SK-N-SH (cell line): ENCODE data around the gene P2RY12.

Source experiments
- CTCF ChIP-seq: fragments of 200-600 bp; sonication (generic); IDR thresholded peaks from 2 replicates; pipeline ENCODE4 v1.6.1; 2017; ENCODE audit warnings: antibody characterized with exemption, mild to moderate bottlenecking, moderate library complexity
- EZH2phosphoT487 ChIP-seq: fragments of 200-600 bp; sonication (generic); IDR thresholded peaks from 2 replicates; pipeline ENCODE4 v1.6.1; 2017; ENCODE audit warnings: low read depth, mixed run types, mild to moderate bottlenecking, antibody characterized with exemption, moderate library complexity, borderline replicate concordance
- FOSL2 ChIP-seq: IDR thresholded peaks from 2 replicates; pipeline ENCODE4 v1.4.0; 2012; ENCODE audit warnings: low read depth, mild to moderate bottlenecking, moderate library complexity, borderline replicate concordance
- MXI1 ChIP-seq: IDR thresholded peaks from 2 replicates; pipeline ENCODE4 v1.6.1; 2012; ENCODE audit warnings: mild to moderate bottlenecking, low read depth, low read length, improper control_type of control experiment
- NRF1 ChIP-seq: IDR thresholded peaks from 2 replicates; pipeline ENCODE4 v1.6.1; 2012; ENCODE audit warnings: low read depth, mild to moderate bottlenecking, low read length
- RAD21 ChIP-seq: IDR thresholded peaks from 2 replicates; pipeline ENCODE4 v1.6.1; 2012; ENCODE audit warnings: mild to moderate bottlenecking, low read length
- RCOR1 ChIP-seq: fragments of 150-350 bp; IDR thresholded peaks from 2 replicates; pipeline ENCODE4 v1.6.1; 2017; ENCODE audit warnings: antibody characterized with exemption, low read length
- REST ChIP-seq: IDR thresholded peaks from 2 replicates; pipeline ENCODE4 v1.6.1; 2012; ENCODE audit warnings: mild to moderate bottlenecking, low read depth, low read length, moderate library complexity
- RFX5 ChIP-seq: IDR thresholded peaks from 2 replicates; pipeline ENCODE4 v1.6.1; 2012; ENCODE audit warnings: mild to moderate bottlenecking, improper control_type of control experiment, low read length
- RXRA ChIP-seq: IDR thresholded peaks from 2 replicates; pipeline ENCODE4 v1.4.0; 2012; ENCODE audit warnings: low read depth, mild to moderate bottlenecking, borderline replicate concordance
- TAF1 ChIP-seq: IDR thresholded peaks from 2 replicates; pipeline ENCODE4 v1.6.1; 2012; ENCODE audit warnings: low read depth, mild to moderate bottlenecking, low read length, moderate library complexity, borderline replicate concordance
- YY1 ChIP-seq: IDR thresholded peaks from 2 replicates; pipeline ENCODE4 v1.4.0; 2012; ENCODE audit warnings: low read depth, mild to moderate bottlenecking

- TF ChIP-seq RXRA (no peak), CTCF (no peak), RFX5 (no peak), RAD21 (no peak), YY1 (no peak), MXI1 (no peak), RCOR1 (no peak), NRF1 (no peak), EZH2phosphoT487 (no peak), FOSL2 (no peak), TAF1 (no peak), REST (no peak)
Observed at GRCh38 chr3:151328298-151328995, 56.1 kb downstream of the P2RY12 start.
